Measurements from ENCODE around the gene DHRSX.

- no peak for TF ChIP-seq EZH2phosphoT487 (IDR thresholded peaks at IDR 0.05; ENCODE audit: insufficient read depth, low read depth)
- TF ChIP-seq EZH2 (IDR thresholded peaks at IDR 0.05; ENCODE audit: insufficient read depth, poor library complexity, severe bottlenecking) = no peak
These were observed 237.6 kb downstream of the DHRSX start for GRCh38 chrX:2263203-2263602.

All from GM23248 (cell line).